ENCODE results near the gene IGFBP1.

- TF ChIP-seq CTCF (IDR thresholded peaks at IDR 0.05) (no peak), ZFX (IDR thresholded peaks at IDR 0.05; ENCODE audit: borderline replicate concordance) (no peak)
Measured at GRCh38 chr7:45918556-45918955, 30.3 kb downstream of the IGFBP1 start.
